SU-DHL-6 (cell line): ENCODE data around the gene SERPINI1.

ENCODE experiments used
- EZH2phosphoT487 ChIP-seq: fragments of 200-600 bp; sonication (generic), shearing (Covaris generic); conservative IDR thresholded peaks from 2 replicates; pipeline ENCODE4 v1.6.1; 2018; ENCODE audit warnings: mild to moderate bottlenecking, antibody characterized with exemption, low read length, moderate library complexity, mixed read lengths
- TF ChIP-seq, protein P1 (sequence below): fragments of 200-600 bp; sonication (generic); IDR thresholded peaks from one replicate; pipeline ENCODE4 v1.5.1; 2017; ENCODE audit warnings: antibody characterized with exemption, mild to moderate bottlenecking, low read length, moderate library complexity; ENCODE audit not compliant: insufficient read depth, poor library complexity, severe bottlenecking

DNA sequence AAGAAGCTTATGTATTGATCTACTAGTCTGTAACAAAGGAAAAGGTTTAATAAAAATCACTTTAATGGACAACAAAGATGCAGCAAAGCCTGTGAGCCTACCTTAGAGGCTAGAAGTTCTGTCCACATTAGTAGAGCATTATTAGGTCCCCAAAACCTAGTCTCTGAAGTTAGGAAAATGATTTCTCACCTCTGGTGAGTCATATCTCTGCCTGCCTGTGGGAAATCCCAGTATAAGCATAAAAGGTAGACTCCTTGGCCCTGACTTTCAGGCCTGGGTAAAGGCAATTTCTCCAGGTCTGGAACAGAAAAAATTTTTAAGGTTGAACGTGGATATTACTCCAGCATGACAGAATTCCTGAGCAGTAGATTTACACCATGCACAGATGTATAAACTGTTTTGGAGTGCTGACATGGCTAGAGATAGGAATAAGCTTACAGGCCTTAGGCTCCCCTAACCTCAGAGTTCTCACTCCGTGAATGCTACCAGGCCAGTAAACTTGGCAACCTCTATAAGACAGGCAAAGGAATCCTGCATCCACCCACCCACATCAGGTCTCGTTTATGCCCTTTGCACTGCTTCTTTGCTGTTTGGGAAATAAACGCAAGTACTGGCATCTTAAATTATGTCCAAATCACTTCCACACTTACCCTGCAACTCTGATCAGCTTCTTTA, 104.1 kb downstream of the SERPINI1 start:
- TF ChIP-seq, protein P1, sequence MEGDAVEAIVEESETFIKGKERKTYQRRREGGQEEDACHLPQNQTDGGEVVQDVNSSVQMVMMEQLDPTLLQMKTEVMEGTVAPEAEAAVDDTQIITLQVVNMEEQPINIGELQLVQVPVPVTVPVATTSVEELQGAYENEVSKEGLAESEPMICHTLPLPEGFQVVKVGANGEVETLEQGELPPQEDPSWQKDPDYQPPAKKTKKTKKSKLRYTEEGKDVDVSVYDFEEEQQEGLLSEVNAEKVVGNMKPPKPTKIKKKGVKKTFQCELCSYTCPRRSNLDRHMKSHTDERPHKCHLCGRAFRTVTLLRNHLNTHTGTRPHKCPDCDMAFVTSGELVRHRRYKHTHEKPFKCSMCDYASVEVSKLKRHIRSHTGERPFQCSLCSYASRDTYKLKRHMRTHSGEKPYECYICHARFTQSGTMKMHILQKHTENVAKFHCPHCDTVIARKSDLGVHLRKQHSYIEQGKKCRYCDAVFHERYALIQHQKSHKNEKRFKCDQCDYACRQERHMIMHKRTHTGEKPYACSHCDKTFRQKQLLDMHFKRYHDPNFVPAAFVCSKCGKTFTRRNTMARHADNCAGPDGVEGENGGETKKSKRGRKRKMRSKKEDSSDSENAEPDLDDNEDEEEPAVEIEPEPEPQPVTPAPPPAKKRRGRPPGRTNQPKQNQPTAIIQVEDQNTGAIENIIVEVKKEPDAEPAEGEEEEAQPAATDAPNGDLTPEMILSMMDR = no peak
- TF ChIP-seq EZH2phosphoT487 = no peak
